HepG2 (cell line): ENCODE data around the gene SNX18. TPM values are rescaled to one million over a fixed set of nuclear protein-coding genes. Genes with fewer than 3 reads are reported as not detected.

Experiments used
- ATAC-seq: fragments of 200-7000 bp; cut with Tn5 transposase; 3 replicates; pipeline ENCODE4 v1.9.1; 2020; ENCODE audit warnings: mild to moderate bottlenecking, moderate library complexity
- BruUV-seq: library from RNA; stranded (reverse); fragments of 400-500 nt; replicated peaks from 2 replicates; lab custom pipeline; 2021; lab: Mats Ljungman, UMichigan
- CTCF ChIA-PET: fragments of 300-600 bp; formaldehyde crosslinking; extraction: SDS; loops from one replicate; lab custom pipeline; 2021; ENCODE audit warnings: low total read pairs, inconsistent platforms, low intra/inter-chr PET ratio; lab: Yijun Ruan, JAX
- POLR2A ChIA-PET: fragments of 350-600 bp; sonication (Branson Sonifier 250); formaldehyde crosslinking; loops from one replicate; lab custom pipeline; 2020; ENCODE audit warnings: antibody characterized with exemption, inconsistent platforms; lab: Yijun Ruan, JAX
- DNase-seq: peaks from one replicate; pipeline ENCODE4 v3.0.0-alpha.2; 2015; ENCODE audit warnings: low spot score
- FAIRE-seq: peaks from 3 replicates; lab custom pipeline; 2011; peaks lifted over from hg19 to GRCh38; lab: Jason Lieb, UNC
- H2AFZ ChIP-seq: one replicate; pipeline ENCODE4 v1.6.1; 2011; ENCODE audit warnings: low read length, inconsistent platforms
- H3K27ac ChIP-seq: fragments of 300-600 bp; 3 replicates; pipeline ENCODE4 v1.8.0; 2011; ENCODE audit warnings: mixed run types, mild to moderate bottlenecking, mixed read lengths, low read length, inconsistent platforms; ENCODE audit not compliant: insufficient read depth; ENCODE audit errors: extremely low read length
- H3K27me3 ChIP-seq, 2 experiments: fragments of 200-600 bp in 1 of 2; 2 replicates in 1 of 2; 3 replicates in 1 of 2; pipeline versions ENCODE4 v1.6.0 to v1.8.0; 2011; ENCODE audit warnings: low read length in 2 of 2, mild to moderate bottlenecking in 2 of 2, moderate library complexity in 2 of 2, inconsistent platforms in 1 of 2; ENCODE audit not compliant: insufficient read depth in 2 of 2, control insufficient read depth in 1 of 2
- H3K36me3 ChIP-seq, 2 experiments: fragments of 200-600 bp in 1 of 2; replicated peaks in 1 of 2; 2 replicates in 1 of 2; 3 replicates in 1 of 2; pipeline versions ENCODE4 v1.5.1 to v1.8.0; 2011; ENCODE audit warnings: low read length in 2 of 2, inconsistent platforms in 1 of 2; ENCODE audit not compliant: insufficient read depth in 2 of 2, control insufficient read depth in 1 of 2
- H3K4me1 ChIP-seq: 2 replicates; pipeline ENCODE4 v1.5.1; 2012; ENCODE audit warnings: low read length, inconsistent platforms; ENCODE audit not compliant: insufficient read depth
- H3K4me2 ChIP-seq: 2 replicates; pipeline ENCODE4 v1.6.0; 2011; ENCODE audit warnings: low read depth, low read length, inconsistent platforms
- H3K4me3 ChIP-seq, 3 experiments: fragments of 200-600 bp in 1 of 3; sonication (generic), shearing (Covaris generic) in 1 of 3; replicated peaks in 1 of 3; 2 replicates each; pipeline ENCODE4 v1.5.1; 2011 to 2016; ENCODE audit warnings: low read length in 3 of 3, inconsistent platforms in 2 of 3, low read depth in 2 of 3, mild to moderate bottlenecking in 2 of 3, control low read depth in 1 of 3, mixed read lengths in 1 of 3; ENCODE audit not compliant: insufficient read depth in 1 of 3
- H3K79me2 ChIP-seq: one replicate; pipeline ENCODE4 v1.6.1; 2011; ENCODE audit warnings: low read length, inconsistent platforms; ENCODE audit not compliant: insufficient read depth
- H3K9ac ChIP-seq: 2 replicates; pipeline ENCODE4 v1.6.0; 2011; ENCODE audit warnings: mild to moderate bottlenecking, low read depth, low read length, inconsistent platforms; ENCODE audit not compliant: insufficient read depth
- H3K9me3 ChIP-seq: 2 replicates; pipeline ENCODE4 v1.5.1; 2012; ENCODE audit warnings: mild to moderate bottlenecking, low read length
- H4K20me1 ChIP-seq: 2 replicates; pipeline ENCODE4 v1.6.0; 2011; ENCODE audit warnings: inconsistent platforms, mild to moderate bottlenecking, low read length, moderate library complexity; ENCODE audit not compliant: insufficient read depth
- CERS6 ChIP-seq: sonication (generic); formaldehyde crosslinking; IDR thresholded peaks from 2 replicates; pipeline ENCODE4 v1.5.0; 2020; ENCODE audit warnings: missing genetic modification reagents
- JUNB ChIP-seq: sonication (generic); formaldehyde crosslinking; IDR thresholded peaks from 2 replicates; pipeline ENCODE4 v1.8.0; 2022; ENCODE audit warnings: missing genetic modification reagents, mild to moderate bottlenecking, borderline replicate concordance
- KDM5A ChIP-seq: fragments of 200-600 bp; sonication (generic); IDR thresholded peaks from 2 replicates; pipeline ENCODE4 v1.7.0; 2018; ENCODE audit warnings: antibody characterized with exemption, mild to moderate bottlenecking, low read length, borderline replicate concordance
- KLF16 ChIP-seq, 2 experiments: sonication (generic) in 1 of 2; formaldehyde crosslinking in 1 of 2; IDR thresholded peaks; 2 replicates each; pipeline versions ENCODE4 v1.6.1 to v1.8.0; 2016 to 2023; ENCODE audit warnings: missing genetic modification reagents in 2 of 2, missing compliant biosample characterization in 1 of 2
- ZNF260 ChIP-seq: sonication (generic); formaldehyde crosslinking; IDR thresholded peaks from 2 replicates; pipeline ENCODE4 v1.4.0; 2020; ENCODE audit warnings: missing genetic modification reagents, low read depth, mild to moderate bottlenecking, borderline replicate concordance
- ZNF275 ChIP-seq: sonication (generic); formaldehyde crosslinking; IDR thresholded peaks from 2 replicates; pipeline ENCODE4 v1.8.0; 2022; ENCODE audit warnings: missing genetic modification reagents, mild to moderate bottlenecking, inconsistent platforms, borderline replicate concordance
- WGBS: methylation state at CpG from one replicate; pipeline ENCODE4 v1.1.6; 2017; ENCODE audit warnings: low lambda C conversion rate; 5-methylcytosine and 5-hydroxymethylcytosine counted together
- in situ Hi-C: cut with HindIII; loops from 2 replicates; pipeline ENCODE4 v1.10.0; 2017; ENCODE audit warnings: low pct_unique_long_range_greater_than_20kb; ENCODE audit not compliant: extremely low pct_ligation_motif_present
- intact Hi-C: fragments of 100-400 bp; cut with micrococcal nuclease; formaldehyde crosslinking; loops from one replicate; pipeline ENCODE4 v1.10.0; 2022; ENCODE audit not compliant: unreplicated experiment
- polyA plus RNA-seq, 8 experiments: library from polyadenylated mRNA; depleted of rRNA in 3 of 8; stranded (reverse) in 7 of 8; unstranded in 1 of 8; fragments of >200 nt; fragmentation: Illumina TruSeq in 4 of 8; extraction: Trizol in 4 of 8; gene quantifications; 2 replicates each; pipeline versions ENCODE4 v1.2.1 to v1.2.3, GENCODE V29; 2011 to 2016; ENCODE audit warnings: low read depth in 4 of 8, missing spikeins in 1 of 8, mixed read lengths in 1 of 8; ENCODE audit not compliant: insufficient read depth in 1 of 8
- total RNA-seq, 5 experiments: library from RNA; depleted of rRNA; stranded (reverse); fragments of >200 nt; fragmentation: Illumina TruSeq; extraction: Trizol; gene quantifications; 2 replicates each; pipeline ENCODE4 v1.2.3, GENCODE V29; 2016; ENCODE audit warnings: low read depth in 1 of 5

SNX18 gene
- total and polyA plus RNA-seq, 2 of the 13 experiments (the other 11 are each of a cell fraction or from before 2014, with no cell fraction given), result 2.3 to 6.2 TPM

- TF ChIP-seq ZNF260 (CRISPR knock-in tag) (no peak), KDM5A (no peak), ZNF275 (CRISPR knock-in tag) (no peak), KLF16 (CRISPR knock-in tag; IDR thresholded peaks at IDR 0.05) (no peak), JUNB (CRISPR knock-in tag) (no peak)
Observed at GRCh38 chr5:54589786-54590185, 72.2 kb downstream of the SNX18 start (continued).

- Histone ChIP-seq H3K9me3 (no peaks in the 10 kb centered on the region; the same call in 1 of the 2 replicates), H4K20me1 (no peaks in the 10 kb centered on the region), H3K36me3 (no peaks in the 10 kb centered on the region), H3K4me3 (no peak overlapping the region), H3K9ac (no peak overlapping the region), H3K79me2 (no peaks in the 10 kb centered on the region), H3K27ac (no peak overlapping the region), H3K4me1 (no peaks in the 10 kb centered on the region), H3K27me3 (no peaks in the 10 kb centered on the region), H3K4me2 (no peak overlapping the region)
- intact Hi-C loops, result no loop called here
- no TSS peak for BruUV-seq
- DNase-seq (no peak), ATAC-seq (no peak), FAIRE-seq (no peak)
- 56% methylated on average over 3 of the region's 3 CpGs for WGBS
- CTCF ChIA-PET, result no interaction called here
- in situ Hi-C loops, result no loop called here
- TF ChIP-seq CERS6, result no peak
- TF ChIP-seq, all 625 proteins: peak for 0
- POLR2A ChIA-PET, result no interaction called here
- H2AFZ ChIP-seq, result no peak overlapping the region
Observed at GRCh38 chr5:54590824-54591223, 73.3 kb downstream of the SNX18 start.
